ENCODE measurements around the gene CHST15.

Gene CHST15

GRCh38 chr10:124120410-124121061 is 27.1 kb upstream of the CHST15 start:
- no peak overlapping the region for H3K4me3 ChIP-seq (ENCODE audit: low read length)
- no peak overlapping the region for H3K9ac ChIP-seq (ENCODE audit: low read depth, low read length)
- no peaks in the 10 kb centered on the region for H3K9me3 ChIP-seq (ENCODE audit: insufficient read depth, low read depth, low read length)
- no peaks in the 10 kb centered on the region for H3K27me3 ChIP-seq (ENCODE audit: insufficient read depth, low read length)
- H3K4me1 ChIP-seq (ENCODE audit: insufficient read depth, low read length) = no peaks in the 10 kb centered on the region
- no peak overlapping the region for H3K27ac ChIP-seq (ENCODE audit: low read length)
- no peaks in the 10 kb centered on the region for H3K36me3 ChIP-seq (ENCODE audit: insufficient read depth, low read depth, low read length)

DNA sequence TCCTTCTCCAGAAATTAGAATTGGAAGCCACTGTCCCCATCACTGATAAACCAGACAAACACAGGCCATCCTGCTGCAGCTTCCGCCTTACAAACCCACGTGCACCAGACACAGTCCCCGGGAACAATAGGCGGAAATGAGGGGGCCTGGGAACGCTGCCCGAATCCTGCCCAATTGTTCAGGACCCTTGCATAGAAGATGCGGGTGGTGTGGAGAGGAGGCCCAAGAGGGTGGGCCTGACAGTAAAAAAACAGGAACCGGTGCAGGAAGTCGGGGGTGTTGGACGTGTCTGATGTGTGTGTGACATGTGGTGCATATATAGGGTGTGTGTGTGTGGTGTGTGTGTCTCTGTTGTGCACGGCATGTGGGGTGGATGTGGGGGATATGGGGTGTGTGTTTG is 26.5 kb upstream of the CHST15 start:
- H3K27ac ChIP-seq (ENCODE audit: low read length) = no peak overlapping the region
- no peak overlapping the region for H3K9ac ChIP-seq (ENCODE audit: low read depth, low read length)
- no peak overlapping the region for H3K4me3 ChIP-seq (ENCODE audit: low read length)
- no peaks in the 10 kb centered on the region for H3K27me3 ChIP-seq (ENCODE audit: insufficient read depth, low read length)
- H3K9me3 ChIP-seq (ENCODE audit: insufficient read depth, low read depth, low read length) = no peaks in the 10 kb centered on the region
- H3K4me1 ChIP-seq (ENCODE audit: insufficient read depth, low read length) = no peaks in the 10 kb centered on the region
- H3K36me3 ChIP-seq (ENCODE audit: insufficient read depth, low read depth, low read length) = no peaks in the 10 kb centered on the region

DNA sequence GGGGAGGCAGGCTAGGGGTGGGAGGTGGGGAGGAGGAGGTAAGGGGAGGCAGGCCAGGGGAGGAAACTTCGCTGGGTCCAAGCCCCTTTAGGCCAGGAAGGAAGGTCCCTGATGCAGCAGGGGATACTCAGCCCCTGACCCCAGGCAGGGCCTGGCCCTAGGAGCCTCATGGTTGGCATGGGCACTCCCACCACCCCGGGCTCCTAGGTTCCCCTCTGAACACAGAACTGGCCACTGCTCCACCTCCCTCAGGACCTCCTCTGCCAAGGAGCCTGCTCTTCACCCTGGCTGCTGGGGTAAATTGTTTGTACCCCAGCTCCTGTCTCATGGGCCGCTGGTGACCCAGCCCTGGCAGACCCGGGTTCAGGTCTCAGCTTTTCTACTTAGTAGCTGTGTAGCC is 25.8 kb upstream of the CHST15 start:
- H3K36me3 ChIP-seq (ENCODE audit: insufficient read depth, low read depth, low read length) = no peaks in the 10 kb centered on the region
- H3K9me3 ChIP-seq (ENCODE audit: insufficient read depth, low read depth, low read length) = no peaks in the 10 kb centered on the region
- no peak overlapping the region for H3K4me3 ChIP-seq (ENCODE audit: low read length)
- H3K27ac ChIP-seq (ENCODE audit: low read length) = no peak overlapping the region
- H3K27me3 ChIP-seq (ENCODE audit: insufficient read depth, low read length) = no peaks in the 10 kb centered on the region
- no peak overlapping the region for H3K9ac ChIP-seq (ENCODE audit: low read depth, low read length)
- H3K4me1 ChIP-seq (ENCODE audit: insufficient read depth, low read length) = no peaks in the 10 kb centered on the region

DNA sequence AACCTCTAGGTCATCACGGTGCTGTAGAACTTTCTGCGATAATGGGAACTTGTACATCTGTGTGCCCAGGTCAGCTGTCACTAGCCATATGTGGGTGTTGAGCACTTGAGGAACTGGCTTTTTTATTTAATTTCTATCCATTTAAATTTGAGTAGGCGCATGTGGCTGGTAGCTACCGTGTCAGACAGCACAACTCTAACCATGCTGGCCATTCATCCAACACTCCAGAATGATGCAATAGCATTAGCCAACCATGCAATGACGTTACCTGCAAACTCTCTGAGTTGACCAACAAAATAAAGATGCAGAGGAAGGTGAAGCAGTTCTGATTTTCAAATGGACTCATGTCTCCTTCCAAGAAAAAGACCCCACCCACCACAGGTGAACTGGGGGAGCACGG is 24.4 kb upstream of the CHST15 start:
- H3K9me3 ChIP-seq (ENCODE audit: insufficient read depth, low read depth, low read length) = no peaks in the 10 kb centered on the region
- H3K9ac ChIP-seq (ENCODE audit: low read depth, low read length) = no peak overlapping the region
- no peaks in the 10 kb centered on the region for H3K36me3 ChIP-seq (ENCODE audit: insufficient read depth, low read depth, low read length)
- H3K4me3 ChIP-seq (ENCODE audit: low read length) = no peak overlapping the region
- H3K27me3 ChIP-seq (ENCODE audit: insufficient read depth, low read length) = no peaks in the 10 kb centered on the region
- H3K4me1 ChIP-seq (ENCODE audit: insufficient read depth, low read length) = no peaks in the 10 kb centered on the region
- H3K27ac ChIP-seq (ENCODE audit: low read length) = no peak overlapping the region

DNA sequence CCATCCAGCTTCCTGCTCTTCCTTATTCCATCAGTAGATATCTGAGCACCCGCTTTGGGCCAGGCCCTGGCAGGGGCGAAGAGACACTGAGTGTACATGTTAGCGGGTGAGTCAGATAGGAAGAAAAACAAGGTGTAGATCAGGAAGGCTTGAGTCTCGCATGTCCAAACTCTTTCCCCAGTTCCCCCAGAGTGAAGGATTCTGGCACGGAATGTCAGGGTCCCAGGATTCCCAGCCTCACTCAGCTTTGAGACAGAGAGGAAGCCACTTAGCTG is 24.1 kb upstream of the CHST15 start:
- H3K4me1 ChIP-seq (ENCODE audit: insufficient read depth, low read length) = no peaks in the 10 kb centered on the region
- no peak overlapping the region for H3K27ac ChIP-seq (ENCODE audit: low read length)
- no peaks in the 10 kb centered on the region for H3K9me3 ChIP-seq (ENCODE audit: insufficient read depth, low read depth, low read length)
- H3K27me3 ChIP-seq (ENCODE audit: insufficient read depth, low read length) = no peaks in the 10 kb centered on the region
- H3K36me3 ChIP-seq (ENCODE audit: insufficient read depth, low read depth, low read length) = no peaks in the 10 kb centered on the region
- no peak overlapping the region for H3K4me3 ChIP-seq (ENCODE audit: low read length)
- no peak overlapping the region for H3K9ac ChIP-seq (ENCODE audit: low read depth, low read length)

GRCh38 chr10:124116771-124117510 is 23.5 kb upstream of the CHST15 start:
- Histone ChIP-seq H3K9me3 (ENCODE audit: insufficient read depth, low read depth, low read length) (no peaks in the 10 kb centered on the region), H3K4me1 (ENCODE audit: insufficient read depth, low read length) (no peaks in the 10 kb centered on the region), H3K36me3 (ENCODE audit: insufficient read depth, low read depth, low read length) (no peaks in the 10 kb centered on the region), H3K4me3 (ENCODE audit: low read length) (no peak overlapping the region), H3K27me3 (ENCODE audit: insufficient read depth, low read length) (no peaks in the 10 kb centered on the region), H3K27ac (ENCODE audit: low read length) (no peak overlapping the region), H3K9ac (ENCODE audit: low read depth, low read length) (no peak overlapping the region)

DNA sequence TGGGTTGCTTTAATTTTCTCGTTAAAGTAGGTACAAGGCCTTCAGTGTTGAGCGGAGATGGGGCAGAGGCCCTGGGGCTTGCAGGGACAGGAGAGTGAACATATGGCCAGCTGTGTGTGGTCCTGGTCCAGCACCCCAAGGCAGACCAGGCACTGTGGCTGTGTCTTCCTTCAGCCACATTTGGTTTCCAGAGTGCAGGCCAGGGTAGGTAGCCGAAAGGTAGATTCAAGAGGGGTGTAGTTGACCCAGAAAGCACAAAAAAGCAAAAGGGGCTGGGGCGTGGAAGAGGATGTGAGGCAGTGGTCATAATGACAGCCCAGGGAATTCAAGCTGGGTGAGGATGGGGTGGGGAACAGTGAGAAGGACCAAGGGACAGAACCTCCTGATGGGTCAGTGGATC is 21.3 kb upstream of the CHST15 start:
- H3K27ac ChIP-seq (ENCODE audit: low read length) = no peak overlapping the region
- no peaks in the 10 kb centered on the region for H3K36me3 ChIP-seq (ENCODE audit: insufficient read depth, low read depth, low read length)
- no peaks in the 10 kb centered on the region for H3K4me1 ChIP-seq (ENCODE audit: insufficient read depth, low read length)
- H3K4me3 ChIP-seq (ENCODE audit: low read length) = no peak overlapping the region
- no peaks in the 10 kb centered on the region for H3K27me3 ChIP-seq (ENCODE audit: insufficient read depth, low read length)
- no peak overlapping the region for H3K9ac ChIP-seq (ENCODE audit: low read depth, low read length)
- no peaks in the 10 kb centered on the region for H3K9me3 ChIP-seq (ENCODE audit: insufficient read depth, low read depth, low read length)

GRCh38 chr10:124112891-124113580 is 19.6 kb upstream of the CHST15 start:
- no peak overlapping the region for H3K4me3 ChIP-seq (ENCODE audit: low read length)
- no peak overlapping the region for H3K9ac ChIP-seq (ENCODE audit: low read depth, low read length)
- no peaks in the 10 kb centered on the region for H3K27me3 ChIP-seq (ENCODE audit: insufficient read depth, low read length)
- H3K27ac ChIP-seq (ENCODE audit: low read length) = no peak overlapping the region
- no peaks in the 10 kb centered on the region for H3K4me1 ChIP-seq (ENCODE audit: insufficient read depth, low read length)
- no peaks in the 10 kb centered on the region for H3K9me3 ChIP-seq (ENCODE audit: insufficient read depth, low read depth, low read length)
- H3K36me3 ChIP-seq (ENCODE audit: insufficient read depth, low read depth, low read length) = no peaks in the 10 kb centered on the region

DNA sequence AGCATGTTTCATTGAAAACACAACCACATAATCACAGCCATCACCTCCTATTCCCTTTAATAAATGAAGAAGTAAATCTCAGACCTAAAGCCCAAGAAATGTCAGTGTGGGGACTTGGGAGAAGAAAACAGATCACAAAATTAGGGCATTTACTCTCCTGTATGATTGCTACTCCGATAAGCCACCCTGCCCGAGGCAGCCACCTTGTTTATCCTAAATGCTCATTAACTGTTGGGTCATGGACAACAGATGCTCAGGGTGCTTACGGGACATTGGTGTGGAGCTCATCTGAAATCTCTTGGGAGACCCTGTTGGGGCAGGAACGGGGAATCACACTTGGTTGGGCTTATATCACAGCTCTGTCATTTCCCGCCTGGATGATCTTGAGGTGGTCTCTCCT is 17.5 kb upstream of the CHST15 start:
- H3K36me3 ChIP-seq (ENCODE audit: insufficient read depth, low read depth, low read length) = no peaks in the 10 kb centered on the region
- H3K27ac ChIP-seq (ENCODE audit: low read length) = no peak overlapping the region
- no peaks in the 10 kb centered on the region for H3K27me3 ChIP-seq (ENCODE audit: insufficient read depth, low read length)
- H3K4me3 ChIP-seq (ENCODE audit: low read length) = no peak overlapping the region
- H3K9ac ChIP-seq (ENCODE audit: low read depth, low read length) = no peak overlapping the region
- peaks cover 5% of the 10 kb centered on the region; the same call in 1 of the 2 replicates for H3K4me1 ChIP-seq (ENCODE audit: insufficient read depth, low read length)
- H3K9me3 ChIP-seq (ENCODE audit: insufficient read depth, low read depth, low read length) = no peaks in the 10 kb centered on the region

DNA sequence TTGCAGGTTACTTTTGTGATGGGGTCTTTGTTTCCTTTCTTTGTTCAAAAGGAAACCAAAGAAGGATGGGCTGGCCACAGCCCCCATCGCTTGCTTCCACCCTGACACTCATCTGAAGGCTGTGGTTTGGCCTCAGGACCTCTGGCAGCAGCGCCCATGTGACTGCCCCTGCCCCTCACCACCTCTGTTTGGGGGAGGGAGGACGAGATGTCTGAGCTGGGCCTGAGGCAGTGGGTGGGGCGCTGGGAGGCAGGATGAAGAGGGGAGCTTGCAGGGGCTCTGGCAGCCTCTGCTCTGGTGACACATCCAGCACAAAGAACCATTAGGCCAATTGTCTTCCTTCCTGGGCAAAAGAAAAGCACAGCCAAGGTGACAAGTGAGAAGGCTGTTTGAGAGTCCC is 15.9 kb upstream of the CHST15 start:
- no peaks in the 10 kb centered on the region for H3K27me3 ChIP-seq (ENCODE audit: insufficient read depth, low read length)
- no peaks in the 10 kb centered on the region for H3K9me3 ChIP-seq (ENCODE audit: insufficient read depth, low read depth, low read length)
- H3K36me3 ChIP-seq (ENCODE audit: insufficient read depth, low read depth, low read length) = no peaks in the 10 kb centered on the region
- H3K4me1 ChIP-seq (ENCODE audit: insufficient read depth, low read length) = peaks cover 5% of the 10 kb centered on the region; the same call in 1 of the 2 replicates
- H3K4me3 ChIP-seq (ENCODE audit: low read length) = no peak overlapping the region
- no peak overlapping the region for H3K9ac ChIP-seq (ENCODE audit: low read depth, low read length)
- no peak overlapping the region for H3K27ac ChIP-seq (ENCODE audit: low read length)

DNA sequence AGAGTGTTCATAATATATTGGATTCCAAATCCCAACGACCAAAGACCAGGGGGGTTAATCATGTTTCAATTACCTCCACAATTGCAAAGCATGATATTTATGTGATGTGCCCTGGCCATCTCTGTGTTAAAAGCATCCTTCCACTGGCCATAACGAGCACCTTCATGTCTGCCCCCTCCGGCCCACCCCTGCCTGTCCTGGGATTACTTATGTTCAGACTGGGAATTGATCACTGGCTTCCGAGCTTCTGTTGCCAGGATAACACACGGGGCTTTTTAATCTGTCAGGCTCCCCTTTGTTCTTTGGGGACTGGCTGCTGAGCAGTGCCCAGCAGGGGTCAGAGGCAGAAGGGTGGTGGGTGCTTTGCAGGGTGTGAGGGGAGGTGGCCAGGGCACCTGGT is 13.7 kb upstream of the CHST15 start:
- H3K9me3 ChIP-seq (ENCODE audit: insufficient read depth, low read depth, low read length) = no peaks in the 10 kb centered on the region
- H3K4me1 ChIP-seq (ENCODE audit: insufficient read depth, low read length) = peaks cover 5% of the 10 kb centered on the region; the same call in 1 of the 2 replicates
- no peak overlapping the region for H3K4me3 ChIP-seq (ENCODE audit: low read length)
- H3K27ac ChIP-seq (ENCODE audit: low read length) = no peak overlapping the region
- H3K27me3 ChIP-seq (ENCODE audit: insufficient read depth, low read length) = no peaks in the 10 kb centered on the region
- no peaks in the 10 kb centered on the region for H3K36me3 ChIP-seq (ENCODE audit: insufficient read depth, low read depth, low read length)
- no peak overlapping the region for H3K9ac ChIP-seq (ENCODE audit: low read depth, low read length)

Measured in iPS-20b (cell line).